Dermis blood vessel endothelial cell (primary cell): ENCODE results near the gene COL18A1. TPM values are rescaled to one million over a fixed set of nuclear protein-coding genes. Genes with fewer than 3 reads are reported as not detected.

Experiments used
- DNase-seq: peaks from one replicate; pipeline ENCODE4 v3.0.0; 2010
- total RNA-seq: library from RNA; depleted of rRNA; stranded (reverse); fragments of >200 nt; gene quantifications from 2 replicates; pipeline ENCODE4 v1.2.3, GENCODE V29; 2014

Gene COL18A1
- total RNA-seq, 1 donor from 2014 or later: 309 TPM

- DNase-seq: no peak
Observed at GRCh38 chr21:45383615-45384201, 21.3 kb upstream of the COL18A1 start.

GRCh38 chr21:45384656-45385548, 20.1 kb upstream of the COL18A1 start:
- no peak for DNase-seq

GRCh38 chr21:45385549-45386050, 19.4 kb upstream of the COL18A1 start:
- no peak for DNase-seq

- no peak for DNase-seq
Observed at GRCh38 chr21:45386336-45386727, 18.6 kb upstream of the COL18A1 start.

GRCh38 chr21:45386728-45387371, 18.1 kb upstream of the COL18A1 start:
- DNase-seq: peak; percentile 70

- no peak for DNase-seq
Observed at GRCh38 chr21:45387506-45387905, 17.5 kb upstream of the COL18A1 start.

- no peak for DNase-seq
Observed at GRCh38 chr21:45388011-45388521, 16.9 kb upstream of the COL18A1 start.

- DNase-seq: no peak
Observed at GRCh38 chr21:45388611-45389296, 16.2 kb upstream of the COL18A1 start.

- no peak for DNase-seq
Observed at GRCh38 chr21:45390121-45390751, 14.7 kb upstream of the COL18A1 start.

- DNase-seq: no peak
Observed at GRCh38 chr21:45390831-45391742, 13.9 kb upstream of the COL18A1 start.

GRCh38 chr21:45391743-45392572, 13.0 kb upstream of the COL18A1 start:
- DNase-seq: no peak

GRCh38 chr21:45392573-45392971, 12.4 kb upstream of the COL18A1 start:
- DNase-seq: no peak

GRCh38 chr21:45393021-45393420, 11.9 kb upstream of the COL18A1 start:
- DNase-seq: no peak

GRCh38 chr21:45393833-45394638, 10.9 kb upstream of the COL18A1 start:
- DNase-seq: no peak

GRCh38 chr21:45396620-45396995, 8.4 kb upstream of the COL18A1 start:
- no peak for DNase-seq

- DNase-seq: no peak
Observed at GRCh38 chr21:45397381-45397780, 7.6 kb upstream of the COL18A1 start.

- no peak for DNase-seq
Observed at GRCh38 chr21:45401054-45401518, 3.9 kb upstream of the COL18A1 start.

GRCh38 chr21:45401916-45402900, 2.8 kb upstream of the COL18A1 start:
- DNase-seq: no peak
